Measurements from ENCODE around the gene KHDC4.

The KHDC4 gene

DNA sequence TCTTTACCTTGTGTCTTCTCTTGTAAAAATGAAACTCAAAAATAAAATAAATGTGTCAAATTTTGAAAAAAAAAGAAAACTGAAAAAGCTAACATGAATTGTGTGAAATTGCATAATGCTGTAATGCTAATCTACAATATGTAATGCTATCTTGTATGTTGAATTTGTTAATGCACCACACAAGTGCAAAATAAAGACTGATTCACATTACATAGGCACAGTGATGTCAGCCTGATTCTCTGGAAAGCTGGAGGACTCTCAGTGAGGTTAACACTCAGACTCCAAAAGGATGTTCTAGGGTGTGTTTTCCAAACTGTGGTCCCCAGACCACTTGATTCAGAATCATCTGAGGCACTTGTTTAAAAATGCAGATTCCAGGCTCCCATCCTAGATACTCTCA, 49.2 kb downstream of the KHDC4 start:
- no peak for DNase-seq (ENCODE audit: extremely low read depth, insufficient read length)
- H3K4me3 ChIP-seq (replicated peaks; ENCODE audit: low read depth, low read length) = no peak overlapping the region

DNA sequence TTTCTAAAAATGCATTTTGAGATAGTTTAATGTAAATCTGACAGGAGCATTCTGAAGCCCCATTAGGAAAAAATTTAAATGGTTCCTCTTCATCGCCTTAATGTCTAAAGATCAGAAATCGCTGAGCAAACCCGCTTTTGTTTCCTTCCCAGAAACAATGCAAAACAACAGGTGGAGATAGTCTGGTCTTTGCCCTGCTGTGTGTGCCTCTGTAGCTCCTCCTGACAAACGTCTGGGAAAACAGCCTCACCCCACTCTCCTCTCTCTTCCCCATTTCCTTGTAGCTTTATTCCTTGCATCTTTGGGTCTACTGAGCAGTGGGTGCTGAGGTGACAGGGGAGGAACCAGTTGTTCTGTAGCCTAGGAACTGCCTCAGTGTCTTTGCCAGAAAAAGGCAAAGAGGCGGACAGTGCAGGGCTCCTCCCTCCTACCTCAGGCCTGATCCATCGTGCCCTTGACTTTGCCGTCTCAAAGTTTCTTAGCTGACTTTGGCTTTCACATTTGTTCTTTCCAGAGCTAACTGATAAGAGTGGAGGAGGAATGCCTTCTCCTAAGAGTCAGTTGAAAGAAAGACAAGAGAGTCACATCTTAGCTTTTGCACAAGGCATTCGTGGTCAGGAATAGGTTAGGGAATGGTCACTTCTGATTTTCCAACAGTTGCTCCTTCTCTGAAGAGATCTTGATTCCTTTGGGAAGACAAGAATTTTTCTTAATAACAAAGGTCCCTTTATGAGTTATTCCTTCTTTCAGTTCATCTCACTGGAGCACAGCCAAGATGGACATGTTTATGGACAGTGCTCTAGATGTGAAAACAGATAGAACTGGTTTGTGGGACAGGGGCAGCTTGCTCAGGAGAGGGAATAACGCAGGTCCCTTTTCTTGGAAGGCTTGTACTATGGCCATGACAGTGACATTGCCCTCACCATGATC, 49.9 kb downstream of the KHDC4 start:
- Histone ChIP-seq H3K4me3 (replicated peaks; ENCODE audit: low read depth, low read length) (no peak overlapping the region), H3K27me3 (replicated peaks; ENCODE audit: control insufficient read depth, insufficient read depth, low read length) (no peaks in the 10 kb centered on the region), H3K36me3 (ENCODE audit: control insufficient read depth, insufficient read depth, low read length) (no peaks in the 10 kb centered on the region)
- TF ChIP-seq, protein P1, sequence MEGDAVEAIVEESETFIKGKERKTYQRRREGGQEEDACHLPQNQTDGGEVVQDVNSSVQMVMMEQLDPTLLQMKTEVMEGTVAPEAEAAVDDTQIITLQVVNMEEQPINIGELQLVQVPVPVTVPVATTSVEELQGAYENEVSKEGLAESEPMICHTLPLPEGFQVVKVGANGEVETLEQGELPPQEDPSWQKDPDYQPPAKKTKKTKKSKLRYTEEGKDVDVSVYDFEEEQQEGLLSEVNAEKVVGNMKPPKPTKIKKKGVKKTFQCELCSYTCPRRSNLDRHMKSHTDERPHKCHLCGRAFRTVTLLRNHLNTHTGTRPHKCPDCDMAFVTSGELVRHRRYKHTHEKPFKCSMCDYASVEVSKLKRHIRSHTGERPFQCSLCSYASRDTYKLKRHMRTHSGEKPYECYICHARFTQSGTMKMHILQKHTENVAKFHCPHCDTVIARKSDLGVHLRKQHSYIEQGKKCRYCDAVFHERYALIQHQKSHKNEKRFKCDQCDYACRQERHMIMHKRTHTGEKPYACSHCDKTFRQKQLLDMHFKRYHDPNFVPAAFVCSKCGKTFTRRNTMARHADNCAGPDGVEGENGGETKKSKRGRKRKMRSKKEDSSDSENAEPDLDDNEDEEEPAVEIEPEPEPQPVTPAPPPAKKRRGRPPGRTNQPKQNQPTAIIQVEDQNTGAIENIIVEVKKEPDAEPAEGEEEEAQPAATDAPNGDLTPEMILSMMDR (IDR thresholded peaks at IDR 0.05; ENCODE audit: insufficient read depth, low read length, poor library complexity, severe bottlenecking) = no peak
- no peak for DNase-seq (ENCODE audit: extremely low read depth, insufficient read length)

More for the DNA sequence above, 49.2 kb downstream of the KHDC4 start:
- TF ChIP-seq, protein P1 (IDR thresholded peaks at IDR 0.05; ENCODE audit: insufficient read depth, low read length, poor library complexity, severe bottlenecking) = no peak
- no peaks in the 10 kb centered on the region for H3K27me3 ChIP-seq (replicated peaks; ENCODE audit: control insufficient read depth, insufficient read depth, low read length)
- H3K36me3 ChIP-seq (ENCODE audit: control insufficient read depth, insufficient read depth, low read length) = no peaks in the 10 kb centered on the region

DNA sequence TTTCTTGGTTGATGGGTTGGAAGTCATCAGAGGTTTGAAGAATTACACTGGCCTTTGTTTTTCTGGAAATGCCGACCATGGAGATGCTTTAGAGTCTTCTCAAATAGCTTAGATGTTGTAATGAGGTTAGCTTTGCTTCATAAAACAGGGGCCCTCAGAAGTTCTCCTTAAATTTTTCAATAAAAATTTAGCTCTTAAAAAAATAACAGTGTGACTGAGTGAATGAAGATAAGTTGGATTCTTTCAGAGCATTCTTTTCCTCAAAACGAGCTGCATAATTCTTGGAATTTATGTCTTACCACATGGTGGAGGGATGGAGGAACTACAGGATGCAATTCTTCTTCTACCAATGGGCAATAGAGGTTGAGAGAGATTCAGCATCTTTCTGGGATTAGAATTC, 51.4 kb downstream of the KHDC4 start:
- TF ChIP-seq, protein P1 (IDR thresholded peaks at IDR 0.05; ENCODE audit: insufficient read depth, low read length, poor library complexity, severe bottlenecking) = no peak
- no peak for DNase-seq (ENCODE audit: extremely low read depth, insufficient read length)
- no peak overlapping the region for H3K4me3 ChIP-seq (replicated peaks; ENCODE audit: low read depth, low read length)
- H3K36me3 ChIP-seq (ENCODE audit: control insufficient read depth, insufficient read depth, low read length) = no peaks in the 10 kb centered on the region
- H3K27me3 ChIP-seq (replicated peaks; ENCODE audit: control insufficient read depth, insufficient read depth, low read length) = no peaks in the 10 kb centered on the region

DNA sequence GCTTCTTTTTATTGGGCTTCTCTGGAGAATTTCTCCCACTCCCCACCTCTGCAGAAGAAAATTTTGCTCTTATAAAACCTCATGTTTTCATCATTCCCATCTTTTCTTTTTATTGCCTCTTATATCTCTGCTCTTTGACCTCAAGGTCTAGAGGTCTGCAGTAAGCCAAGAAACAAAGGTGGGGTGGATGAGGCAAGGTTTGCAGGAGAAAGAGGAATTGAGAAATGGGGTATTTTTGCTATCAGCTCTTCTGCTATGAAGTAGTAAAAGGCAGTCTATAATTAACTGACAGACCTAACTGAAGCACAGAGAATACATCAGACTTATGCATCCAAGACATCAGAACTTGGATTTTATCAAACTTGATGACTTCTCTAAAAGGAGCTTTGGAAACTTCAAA, 52.0 kb downstream of the KHDC4 start:
- peak; percentile 10 for DNase-seq (ENCODE audit: extremely low read depth, insufficient read length)
- Histone ChIP-seq H3K36me3 (ENCODE audit: control insufficient read depth, insufficient read depth, low read length) (no peaks in the 10 kb centered on the region), H3K27me3 (replicated peaks; ENCODE audit: control insufficient read depth, insufficient read depth, low read length) (no peaks in the 10 kb centered on the region), H3K4me3 (replicated peaks; ENCODE audit: low read depth, low read length) (no peak overlapping the region)
- TF ChIP-seq, protein P1 (IDR thresholded peaks at IDR 0.05; ENCODE audit: insufficient read depth, low read length, poor library complexity, severe bottlenecking) = no peak

DNA sequence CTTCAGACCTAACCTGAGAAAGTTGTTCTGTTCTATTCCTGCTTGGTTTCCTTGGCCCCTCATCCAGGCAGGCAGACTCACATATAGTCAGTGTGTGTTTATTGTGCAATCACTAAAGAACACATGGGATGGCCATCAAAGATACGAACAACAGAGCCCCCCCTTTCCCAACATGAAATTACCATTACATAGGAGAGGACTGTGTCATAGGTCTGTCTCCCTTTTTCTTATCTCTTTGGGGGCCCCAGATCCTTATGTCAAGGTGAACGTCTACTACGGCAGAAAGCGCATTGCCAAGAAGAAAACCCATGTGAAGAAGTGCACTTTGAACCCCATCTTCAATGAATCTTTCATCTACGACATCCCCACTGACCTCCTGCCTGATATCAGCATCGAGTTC, 53.3 kb downstream of the KHDC4 start:
- H3K27me3 ChIP-seq (replicated peaks; ENCODE audit: control insufficient read depth, insufficient read depth, low read length) = no peaks in the 10 kb centered on the region
- H3K36me3 ChIP-seq (ENCODE audit: control insufficient read depth, insufficient read depth, low read length) = no peaks in the 10 kb centered on the region
- TF ChIP-seq, protein P1 (IDR thresholded peaks at IDR 0.05; ENCODE audit: insufficient read depth, low read length, poor library complexity, severe bottlenecking) = no peak
- no peak overlapping the region for H3K4me3 ChIP-seq (replicated peaks; ENCODE audit: low read depth, low read length)
- DNase-seq (ENCODE audit: extremely low read depth, insufficient read length) = no peak
